ENCODE data around the gene SNX9.

DNA sequence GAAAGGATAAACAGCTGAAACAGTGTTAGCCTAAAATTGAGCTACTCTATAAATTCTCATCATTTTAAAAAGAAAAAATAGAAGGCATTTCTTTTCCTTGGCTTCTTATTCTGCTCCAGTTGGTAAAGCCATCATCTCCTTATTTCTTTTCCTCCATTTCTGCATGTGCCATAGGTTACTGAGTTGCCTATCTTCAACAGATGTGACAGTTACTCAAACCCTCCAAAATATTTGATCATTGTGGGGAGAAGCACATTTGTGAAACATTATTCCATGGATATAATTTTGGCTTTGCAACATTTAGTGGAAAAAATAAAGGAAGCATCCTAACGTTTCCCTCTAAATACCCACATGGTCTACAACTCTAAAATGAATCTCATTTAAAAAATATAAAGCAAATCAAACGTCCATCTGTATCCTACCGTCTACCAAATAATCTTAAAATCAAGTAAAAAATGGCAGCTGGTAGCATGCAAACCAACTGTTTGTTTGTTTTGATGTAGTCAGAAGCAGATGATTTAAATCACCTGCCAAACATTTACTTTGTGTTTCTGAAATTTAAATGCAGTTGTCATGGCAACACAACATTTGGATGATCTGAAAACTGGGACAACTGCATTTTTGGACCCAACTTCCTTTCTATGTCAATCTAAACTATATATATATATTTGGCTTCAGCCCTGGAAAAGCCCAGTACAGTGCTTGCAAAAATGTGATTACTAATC, 16.8 kb upstream of the SNX9 start:
- TF ChIP-seq, protein P1, sequence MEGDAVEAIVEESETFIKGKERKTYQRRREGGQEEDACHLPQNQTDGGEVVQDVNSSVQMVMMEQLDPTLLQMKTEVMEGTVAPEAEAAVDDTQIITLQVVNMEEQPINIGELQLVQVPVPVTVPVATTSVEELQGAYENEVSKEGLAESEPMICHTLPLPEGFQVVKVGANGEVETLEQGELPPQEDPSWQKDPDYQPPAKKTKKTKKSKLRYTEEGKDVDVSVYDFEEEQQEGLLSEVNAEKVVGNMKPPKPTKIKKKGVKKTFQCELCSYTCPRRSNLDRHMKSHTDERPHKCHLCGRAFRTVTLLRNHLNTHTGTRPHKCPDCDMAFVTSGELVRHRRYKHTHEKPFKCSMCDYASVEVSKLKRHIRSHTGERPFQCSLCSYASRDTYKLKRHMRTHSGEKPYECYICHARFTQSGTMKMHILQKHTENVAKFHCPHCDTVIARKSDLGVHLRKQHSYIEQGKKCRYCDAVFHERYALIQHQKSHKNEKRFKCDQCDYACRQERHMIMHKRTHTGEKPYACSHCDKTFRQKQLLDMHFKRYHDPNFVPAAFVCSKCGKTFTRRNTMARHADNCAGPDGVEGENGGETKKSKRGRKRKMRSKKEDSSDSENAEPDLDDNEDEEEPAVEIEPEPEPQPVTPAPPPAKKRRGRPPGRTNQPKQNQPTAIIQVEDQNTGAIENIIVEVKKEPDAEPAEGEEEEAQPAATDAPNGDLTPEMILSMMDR (IDR thresholded peaks at IDR 0.05; ENCODE audit: poor library complexity, severe bottlenecking) = no peak
- TF ChIP-seq EZH2 (IDR thresholded peaks at IDR 0.05; ENCODE audit: borderline replicate concordance, insufficient read depth, low read length, poor library complexity, severe bottlenecking) = no peak
- no peak for TF ChIP-seq MXI1 (conservative IDR thresholded peaks at IDR 0.05; ENCODE audit: poor library complexity, severe bottlenecking)
- no peak for TF ChIP-seq TAF1 (IDR thresholded peaks at IDR 0.05; ENCODE audit: low read depth)

Data from neural cell (in vitro differentiated cells).